ENCODE measurements around the gene FRRS1.
"Not testable (repeated sequence)": the region's sequence is repeated elsewhere in the genome, so short reads cannot be mapped to it uniquely, and the experiment has no call there.

FRRS1 gene, protein sequence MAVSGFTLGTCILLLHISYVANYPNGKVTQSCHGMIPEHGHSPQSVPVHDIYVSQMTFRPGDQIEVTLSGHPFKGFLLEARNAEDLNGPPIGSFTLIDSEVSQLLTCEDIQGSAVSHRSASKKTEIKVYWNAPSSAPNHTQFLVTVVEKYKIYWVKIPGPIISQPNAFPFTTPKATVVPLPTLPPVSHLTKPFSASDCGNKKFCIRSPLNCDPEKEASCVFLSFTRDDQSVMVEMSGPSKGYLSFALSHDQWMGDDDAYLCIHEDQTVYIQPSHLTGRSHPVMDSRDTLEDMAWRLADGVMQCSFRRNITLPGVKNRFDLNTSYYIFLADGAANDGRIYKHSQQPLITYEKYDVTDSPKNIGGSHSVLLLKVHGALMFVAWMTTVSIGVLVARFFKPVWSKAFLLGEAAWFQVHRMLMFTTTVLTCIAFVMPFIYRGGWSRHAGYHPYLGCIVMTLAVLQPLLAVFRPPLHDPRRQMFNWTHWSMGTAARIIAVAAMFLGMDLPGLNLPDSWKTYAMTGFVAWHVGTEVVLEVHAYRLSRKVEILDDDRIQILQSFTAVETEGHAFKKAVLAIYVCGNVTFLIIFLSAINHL

GRCh38 chr1:99766378-99766800 lies at the start of gene FRRS1:
Gene FRRS1 (minus strand): TSS chr1:99766635. CDS start chr1:99748768, 17,867 bp downstream.
- peak; percentile 15 for DNase-seq

DNA sequence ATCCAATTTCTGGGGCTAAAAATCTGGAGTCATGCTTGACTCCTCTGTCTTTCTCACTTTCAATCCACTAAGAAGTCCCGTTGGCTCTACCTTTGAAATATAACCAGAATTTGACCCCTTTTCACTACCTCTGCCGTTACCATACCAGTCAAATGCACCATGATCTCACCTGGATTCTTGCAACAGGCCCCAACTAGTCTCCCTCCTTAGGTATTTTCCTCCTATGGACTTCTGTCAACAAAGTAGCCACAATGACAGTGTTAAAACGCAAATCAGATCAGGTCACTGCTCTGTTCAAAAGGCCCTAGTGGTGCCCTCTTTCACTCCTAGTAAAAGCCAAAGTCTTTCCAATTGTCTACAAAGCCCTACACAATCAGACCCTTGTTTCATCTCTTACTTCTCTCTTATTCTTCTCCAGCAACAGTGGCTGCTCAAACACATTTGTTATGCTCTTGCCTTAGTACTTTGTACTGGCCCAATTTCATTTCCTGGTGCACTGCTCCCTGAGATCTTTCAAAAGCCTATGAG lies 48.0 kb upstream of the FRRS1 start:
- no peak for DNase-seq

- DNase-seq = no peak
Measured at GRCh38 chr1:99811747-99812146, 45.3 kb upstream of the FRRS1 start.

DNA sequence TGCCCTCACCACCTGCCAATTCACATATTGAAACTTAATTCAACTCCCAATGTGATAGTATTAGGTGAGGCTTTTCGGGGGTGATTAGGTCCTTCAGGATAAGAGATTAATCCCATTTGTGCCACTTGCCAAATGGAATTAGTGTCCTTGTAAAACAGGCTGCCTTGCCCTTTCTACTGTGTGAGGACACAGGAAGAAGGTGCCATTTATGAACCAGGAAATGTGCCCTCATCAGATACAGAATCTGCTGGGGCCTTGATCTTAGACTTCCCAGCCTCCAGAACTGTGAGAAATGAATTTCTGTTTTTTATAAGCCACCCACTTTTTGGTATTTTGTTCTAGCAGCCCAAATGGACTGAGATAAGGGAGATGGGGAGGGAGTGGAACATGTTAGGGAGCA lies 44.6 kb upstream of the FRRS1 start:
- DNase-seq = no peak

GRCh38 chr1:99808391-99809115 lies 42.1 kb upstream of the FRRS1 start:
- DNase-seq = peak; percentile 77

- no peak for DNase-seq
Measured at GRCh38 chr1:99806882-99807281, 40.4 kb upstream of the FRRS1 start.

- DNase-seq = no peak
Measured at GRCh38 chr1:99801584-99801983, 35.1 kb upstream of the FRRS1 start.

GRCh38 chr1:99793861-99794260 lies 27.4 kb upstream of the FRRS1 start:
- DNase-seq = not testable (repeated sequence)

DNA sequence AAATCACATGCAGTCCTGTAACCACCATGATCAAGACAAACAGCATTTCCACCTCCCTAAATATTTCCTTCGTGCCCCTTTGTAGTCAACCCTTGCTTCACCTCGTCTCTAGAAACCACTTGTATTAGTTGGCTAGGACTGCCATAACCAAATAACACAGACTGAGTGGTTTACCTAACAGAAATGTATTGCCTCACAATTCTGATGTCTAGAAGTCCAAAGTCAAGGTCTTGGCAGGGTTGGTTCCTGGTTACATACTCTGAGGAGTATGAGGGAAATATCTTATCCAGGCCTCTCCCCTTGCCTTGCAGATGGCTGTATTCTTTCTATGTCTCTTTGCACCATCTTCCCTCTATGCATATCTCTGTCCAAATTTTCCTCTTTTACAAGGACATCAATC lies 23.3 kb upstream of the FRRS1 start:
- no peak for DNase-seq

GRCh38 chr1:99788896-99789295 lies 22.5 kb upstream of the FRRS1 start:
- no peak for DNase-seq

- no peak for DNase-seq
Measured at GRCh38 chr1:99786751-99787501, 20.5 kb upstream of the FRRS1 start.

DNA sequence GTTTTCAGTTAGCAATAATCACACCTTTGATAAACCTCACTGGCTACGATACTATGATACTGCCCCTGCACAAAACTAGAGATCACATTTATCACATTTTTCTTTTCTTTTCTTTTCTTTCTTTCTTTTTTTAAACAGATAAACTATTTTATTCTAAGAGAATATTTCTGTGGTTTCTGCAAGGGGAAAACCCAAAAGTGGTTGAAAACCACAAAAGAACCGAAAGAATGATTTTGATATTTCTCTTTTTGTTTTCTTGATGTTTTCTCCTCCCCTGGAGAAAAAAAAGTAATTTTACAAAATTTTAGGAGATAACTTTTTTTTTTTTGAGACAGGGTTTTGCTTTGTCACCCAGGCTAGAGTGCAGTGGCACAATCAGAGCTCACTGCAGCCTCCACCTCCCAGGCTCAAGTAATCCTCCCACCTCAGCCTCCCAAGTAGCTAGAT lies 18.4 kb upstream of the FRRS1 start:
- DNase-seq = no peak

DNA sequence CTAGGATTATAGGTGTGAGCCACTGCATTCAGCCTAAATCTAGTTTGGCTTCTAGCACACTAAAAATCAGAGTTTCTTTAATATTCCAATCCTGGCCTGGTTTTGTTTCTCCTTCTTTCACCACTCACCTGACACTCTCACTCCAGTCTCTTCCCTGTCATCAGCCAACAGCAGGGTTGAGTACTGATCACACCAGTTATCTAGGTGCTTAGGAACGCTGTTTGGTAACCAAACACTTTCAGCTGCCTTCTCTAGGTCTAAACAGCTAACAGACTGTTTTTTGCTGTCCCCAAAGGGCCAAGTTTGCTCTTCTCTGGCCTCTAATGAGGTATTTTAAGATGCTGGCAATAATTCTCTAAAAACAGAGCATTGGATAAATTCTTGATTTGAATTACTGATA lies 17.7 kb upstream of the FRRS1 start:
- DNase-seq = no peak

GRCh38 chr1:99782920-99783319 lies 16.5 kb upstream of the FRRS1 start:
- no peak for DNase-seq

- DNase-seq = no peak
Measured at GRCh38 chr1:99782397-99782796, 16.0 kb upstream of the FRRS1 start.

- DNase-seq = no peak
Measured at GRCh38 chr1:99781798-99782197, 15.4 kb upstream of the FRRS1 start.

DNA sequence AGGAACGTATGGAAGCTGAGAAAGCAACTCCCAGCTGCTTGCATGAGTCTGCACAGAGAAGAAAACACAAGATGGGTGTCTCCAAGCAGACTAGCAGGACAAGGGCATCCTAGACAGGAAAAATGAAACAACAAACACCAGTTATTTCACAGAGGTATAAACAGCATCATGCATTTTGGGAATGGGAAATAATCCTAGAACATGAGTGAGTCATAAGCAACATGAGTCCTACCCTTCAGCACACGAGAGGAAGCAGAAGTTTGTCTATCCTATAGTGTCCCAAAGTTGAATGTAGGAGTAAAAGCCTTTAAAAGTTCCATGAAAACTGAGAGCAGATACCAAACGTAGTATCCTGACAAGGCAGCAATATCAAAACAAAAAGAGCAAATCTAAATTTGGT lies 11.3 kb upstream of the FRRS1 start:
- DNase-seq = no peak

DNA sequence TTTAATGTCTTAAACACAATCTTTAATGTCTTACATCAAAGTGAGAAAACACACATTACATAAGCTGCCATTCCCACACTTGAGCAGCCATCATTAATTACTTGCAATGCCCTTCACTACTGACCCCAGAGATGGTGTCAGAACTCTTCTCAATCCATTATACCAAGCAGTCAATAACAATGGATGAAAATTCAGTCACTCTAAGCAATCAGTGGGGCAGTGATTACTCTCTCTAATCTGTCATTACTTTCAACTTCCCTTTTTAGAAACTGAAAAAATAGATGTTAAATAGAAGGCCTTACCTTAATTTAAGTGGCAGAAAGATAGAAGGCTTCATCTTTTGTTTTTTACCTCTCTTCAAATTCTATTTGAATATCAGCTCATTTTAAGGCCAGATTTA lies 9.7 kb upstream of the FRRS1 start:
- DNase-seq = no peak

- no peak for DNase-seq
Measured at GRCh38 chr1:99772809-99773208, 6.4 kb upstream of the FRRS1 start.

GRCh38 chr1:99771513-99771918 lies 5.1 kb upstream of the FRRS1 start:
- DNase-seq = no peak

- no peak for DNase-seq
Measured at GRCh38 chr1:99768524-99769245, 2.2 kb upstream of the FRRS1 start.

DNA sequence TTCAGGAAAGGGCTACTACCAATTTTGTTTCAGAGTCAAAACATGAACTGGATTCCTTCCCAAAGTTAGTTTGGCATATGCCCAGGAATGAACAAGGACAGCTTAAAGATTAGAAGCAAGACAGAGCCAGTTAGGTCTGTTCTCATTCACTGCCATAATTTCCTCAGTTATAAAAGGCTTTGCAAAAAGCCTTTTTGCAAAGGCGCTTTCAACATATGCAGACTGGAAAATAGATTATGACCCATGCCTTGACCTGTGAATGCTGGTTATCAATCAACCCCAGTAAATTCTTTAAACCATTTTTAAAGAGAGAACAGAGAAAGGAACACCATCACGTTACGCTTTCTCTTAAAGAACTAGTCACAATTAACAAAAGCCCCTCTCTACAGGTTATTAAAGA lies 1.7 kb upstream of the FRRS1 start:
- DNase-seq = no peak

Measured in NCI-H1436 (cell line).